HG03460 (cell line): ENCODE measurements around the gene MAJIN.

Experiments
- ATAC-seq: cut with Tn5 transposase; IDR thresholded peaks from one replicate; pipeline ENCODE4 v1.9.1; 2021; ENCODE audit not compliant: unreplicated experiment

Gene MAJIN

DNA sequence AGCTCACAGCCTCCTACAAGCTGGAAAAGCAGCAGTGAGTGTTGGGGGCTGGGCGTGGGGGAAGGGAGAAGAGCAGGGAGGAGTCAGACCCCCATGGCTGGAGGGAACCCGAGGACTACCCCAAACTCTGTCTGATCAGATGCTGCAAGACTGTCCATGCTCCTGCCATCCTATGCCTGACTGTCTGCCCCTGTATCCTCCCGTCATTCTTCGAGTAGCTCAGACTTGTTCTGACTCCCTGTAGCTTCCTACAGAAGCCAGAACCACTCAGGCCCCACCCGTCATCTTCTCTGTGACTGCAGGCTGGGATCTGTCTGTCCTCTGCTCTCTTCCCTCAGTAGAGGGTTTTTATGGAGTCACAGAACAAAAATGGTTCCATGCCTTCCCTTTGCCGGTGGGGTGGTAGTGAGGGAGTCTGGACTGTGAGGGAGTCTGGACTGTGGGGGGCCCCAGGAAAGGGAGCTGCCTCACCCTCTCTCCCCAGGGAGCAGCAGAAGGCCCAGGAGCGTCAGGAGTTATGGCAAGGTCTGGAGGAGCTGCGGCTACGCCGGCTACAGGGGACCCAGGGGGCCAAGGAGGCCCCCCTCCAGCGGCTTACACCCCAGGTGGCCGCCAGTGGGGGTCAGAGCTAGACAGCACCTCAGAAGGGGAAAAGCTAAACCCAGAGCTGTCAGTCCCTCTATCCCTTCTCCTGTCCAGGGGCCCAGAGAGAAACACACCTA is 38.5 kb downstream of the MAJIN start:
- no peak for ATAC-seq

DNA sequence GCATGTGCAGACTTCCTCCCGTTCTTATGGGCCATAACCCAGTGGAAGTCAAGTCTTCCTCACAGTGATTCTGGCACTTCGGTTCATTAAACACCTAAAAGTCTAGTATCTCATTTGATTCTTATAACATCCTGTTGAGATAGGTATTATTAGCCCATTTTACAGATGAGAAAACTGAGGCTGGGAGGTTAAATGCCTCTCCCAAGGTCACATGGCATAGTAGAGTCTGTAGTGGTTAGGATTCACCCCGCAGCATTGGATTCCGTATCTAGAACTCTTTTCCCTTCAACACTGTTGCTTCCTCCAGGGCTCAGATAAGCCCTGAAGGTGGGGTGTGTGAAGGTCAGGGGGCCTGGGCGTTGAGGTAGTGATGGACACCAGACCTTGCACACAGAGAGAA is 39.6 kb downstream of the MAJIN start:
- no peak for ATAC-seq

DNA sequence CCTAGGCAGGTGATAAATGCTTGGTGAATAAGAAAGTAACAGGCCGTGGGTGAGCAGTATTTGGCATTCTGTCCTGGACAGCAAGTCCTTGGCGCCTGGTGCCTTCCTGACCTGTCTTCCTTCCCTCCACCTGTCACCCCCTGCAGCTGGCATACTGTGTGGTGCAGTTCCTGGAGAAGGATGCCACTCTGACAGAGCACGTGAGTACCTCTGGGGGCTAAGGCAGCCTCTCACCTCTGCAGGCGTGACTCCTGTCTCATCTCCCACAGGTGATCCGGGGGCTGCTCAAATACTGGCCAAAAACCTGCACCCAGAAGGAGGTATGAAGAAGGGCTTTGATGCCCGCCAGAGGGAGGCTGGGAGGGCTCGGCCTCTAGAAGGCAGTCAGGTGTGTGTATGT is 40.6 kb downstream of the MAJIN start:
- ATAC-seq = no peak

DNA sequence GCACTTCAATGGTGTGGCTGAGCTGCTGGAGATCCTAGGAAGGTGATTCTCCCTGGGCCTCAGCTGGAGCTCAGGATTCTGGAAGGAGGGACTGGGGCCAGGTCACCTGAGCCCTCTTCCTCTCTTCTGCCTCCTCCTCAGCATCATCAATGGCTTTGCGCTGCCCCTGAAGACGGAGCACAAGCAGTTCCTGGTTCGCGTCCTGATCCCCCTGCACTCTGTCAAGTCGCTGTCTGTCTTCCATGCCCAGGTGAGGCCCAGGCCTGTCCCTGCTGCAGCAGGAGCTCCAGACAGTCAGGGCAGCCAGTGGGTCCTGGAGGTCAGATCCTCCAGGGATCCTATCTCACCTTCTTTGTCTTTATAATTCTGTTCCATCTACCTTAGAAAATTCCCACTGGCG is 41.6 kb downstream of the MAJIN start:
- no peak for ATAC-seq

DNA sequence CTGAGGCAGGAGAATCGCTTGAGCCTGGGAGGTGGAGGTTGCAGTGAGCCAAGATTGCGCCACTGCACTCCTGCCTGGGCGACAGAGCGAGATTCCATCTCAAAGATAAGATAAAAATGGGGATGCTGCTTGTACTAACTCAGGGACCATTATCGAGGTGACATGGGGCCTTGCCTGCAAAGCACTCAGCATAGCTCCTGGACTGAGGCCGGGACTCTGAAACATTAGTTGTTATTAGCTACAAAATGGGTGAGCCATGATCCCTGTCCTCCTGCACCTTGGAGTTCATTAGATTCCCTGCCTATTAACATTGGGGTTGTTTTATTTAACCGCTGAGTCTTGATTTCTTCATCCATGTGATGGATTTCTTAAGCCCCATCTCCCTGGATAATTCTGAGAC is 42.3 kb downstream of the MAJIN start:
- ATAC-seq = no peak

DNA sequence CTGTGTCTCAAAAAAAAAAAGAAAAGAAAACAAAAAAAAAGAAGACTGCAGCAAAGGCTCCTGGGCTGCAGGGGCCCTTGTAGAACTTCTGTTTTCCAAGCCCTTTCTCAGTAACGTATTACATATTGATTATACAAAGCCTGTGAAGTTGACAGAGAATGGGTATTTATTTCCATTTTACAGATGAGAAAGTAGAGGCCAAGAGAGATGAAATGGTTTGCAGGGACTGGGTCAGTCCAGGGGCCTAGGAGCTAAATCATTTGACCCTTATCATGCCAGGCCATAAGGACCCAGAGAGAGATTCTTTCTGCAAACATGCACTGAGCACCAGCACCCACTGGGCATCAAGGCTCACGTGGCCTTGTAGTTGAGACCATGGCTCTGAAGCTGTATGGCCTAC is 43.0 kb downstream of the MAJIN start:
- ATAC-seq = no peak

DNA sequence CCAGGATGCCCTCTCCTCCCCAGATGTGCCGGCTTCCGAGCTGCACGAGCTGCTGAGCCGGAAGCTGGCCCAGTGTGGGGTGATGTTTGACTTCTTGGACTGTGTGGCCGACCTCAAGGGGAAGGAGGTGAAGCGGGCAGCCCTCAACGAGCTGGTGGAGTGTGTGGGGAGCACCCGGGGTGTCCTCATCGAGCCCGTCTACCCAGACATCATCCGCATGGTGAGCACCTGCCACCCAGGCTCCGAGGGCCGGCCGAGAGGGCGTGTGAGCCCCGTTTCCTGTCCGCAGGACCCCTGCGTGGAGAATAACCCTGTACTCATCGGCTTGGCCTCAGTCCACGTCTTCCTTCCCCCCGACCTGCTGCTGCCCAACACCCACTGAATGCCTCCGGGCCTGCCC is 45.2 kb downstream of the MAJIN start:
- no peak for ATAC-seq

DNA sequence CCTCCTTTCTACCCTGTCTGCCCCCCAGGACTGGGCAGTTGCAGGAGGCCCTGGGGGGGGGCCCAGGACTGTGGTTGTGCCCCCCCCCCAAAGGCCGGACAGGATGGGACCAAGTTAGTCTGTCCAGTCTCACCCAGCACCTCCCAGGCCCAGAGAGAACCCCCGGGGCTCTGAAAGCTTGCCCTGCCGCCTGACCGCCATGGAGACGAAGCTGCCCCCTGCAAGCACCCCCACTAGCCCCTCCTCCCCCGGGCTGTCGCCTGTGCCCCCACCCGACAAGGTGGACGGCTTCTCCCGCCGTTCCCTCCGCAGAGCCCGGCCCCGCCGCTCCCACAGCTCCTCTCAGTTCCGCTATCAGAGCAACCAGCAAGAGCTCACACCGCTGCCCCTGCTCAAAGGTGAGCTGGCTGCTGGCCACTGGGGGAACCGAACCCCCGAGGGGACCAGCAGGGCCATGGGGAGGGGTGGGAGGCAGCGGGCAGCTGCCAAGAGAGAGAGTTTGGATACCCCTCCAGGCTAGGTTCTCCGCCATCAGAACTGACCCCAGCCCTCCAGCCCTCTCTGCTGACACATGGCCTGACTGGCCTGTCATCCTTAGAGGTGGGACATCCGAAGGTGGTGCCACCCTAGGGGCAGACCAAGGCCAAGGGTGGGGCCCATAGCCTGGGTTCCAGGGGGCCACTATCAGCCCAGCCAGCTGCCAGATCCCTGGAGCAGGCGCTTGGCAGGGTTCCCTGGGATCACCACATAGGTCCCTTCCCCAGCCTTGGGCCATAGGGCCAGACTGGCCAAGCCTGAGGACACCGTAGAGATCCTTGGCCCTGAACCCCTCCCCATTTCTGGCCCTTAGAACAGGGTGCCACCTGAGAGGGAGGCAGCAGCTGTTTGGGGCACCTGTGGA is 46.1 kb downstream of the MAJIN start:
- no peak for ATAC-seq

DNA sequence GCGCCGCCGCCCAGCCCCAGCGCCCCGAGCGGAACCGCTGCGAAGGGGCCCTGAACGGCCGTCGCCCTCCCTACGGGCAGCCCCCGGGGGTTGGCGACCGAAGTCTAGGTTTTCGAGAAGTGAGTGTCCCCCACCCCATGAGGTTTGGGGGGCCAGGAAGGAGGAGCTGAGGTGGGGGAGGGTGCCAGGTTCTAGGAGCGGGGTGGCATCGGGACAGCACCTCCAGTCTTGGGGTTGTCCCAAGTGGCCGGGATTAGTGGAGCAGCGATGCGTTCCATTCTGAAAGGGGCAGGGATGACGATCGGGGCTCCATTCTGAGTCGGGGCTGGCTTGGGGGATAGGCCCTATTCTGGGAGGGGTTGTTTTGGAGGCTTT is 47.0 kb downstream of the MAJIN start:
- no peak for ATAC-seq

DNA sequence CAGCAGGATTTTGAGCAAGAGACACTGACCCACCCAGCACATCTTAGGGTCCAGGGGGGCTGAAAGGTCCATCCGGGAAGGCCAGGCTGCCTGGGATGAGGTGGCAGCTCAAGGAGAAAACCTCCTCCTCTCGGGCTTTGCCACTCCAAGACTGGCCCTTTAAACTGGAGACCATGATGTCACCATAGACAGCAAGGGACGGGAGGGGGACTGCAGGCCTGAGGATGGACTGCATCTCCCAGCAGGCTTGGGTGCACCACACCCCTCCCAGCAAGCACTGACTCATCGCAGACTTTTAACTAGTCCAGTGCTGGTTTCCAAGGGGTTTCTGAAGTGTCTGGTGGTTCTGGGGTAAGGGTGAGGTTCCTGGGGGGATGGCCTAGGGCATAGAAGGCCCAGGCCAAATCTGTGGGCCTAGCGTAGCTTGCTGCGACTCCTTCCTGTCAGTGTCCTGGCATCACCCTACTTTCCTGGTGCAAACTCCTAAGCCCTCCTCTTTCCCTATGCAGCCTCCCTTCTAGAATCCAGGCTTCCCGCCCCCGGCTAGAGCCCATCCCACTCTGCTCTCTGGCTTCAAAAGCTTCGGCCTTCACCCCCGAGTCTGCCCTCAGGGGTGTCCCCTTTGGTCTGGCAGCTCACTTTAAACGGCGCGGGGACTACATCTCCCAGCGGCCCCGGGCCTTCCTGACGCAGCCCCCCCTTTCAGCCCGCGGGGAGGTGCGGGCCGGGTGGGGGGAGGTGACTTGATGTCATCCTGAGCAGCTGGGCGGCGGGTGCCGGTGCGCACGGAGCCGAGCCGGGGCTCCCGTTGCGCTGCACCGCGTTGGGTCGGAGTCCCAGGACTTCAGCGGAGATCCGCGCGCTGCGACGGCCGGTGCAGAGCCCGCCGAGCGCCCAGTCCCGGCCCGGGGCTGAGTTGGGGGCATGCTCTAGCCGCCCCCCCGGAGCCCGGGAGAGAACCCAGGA is 47.7 kb downstream of the MAJIN start, which contains the start of gene PPP2R5B:
PPP2R5B (plus strand) TSS at position 746 of the 966 bp plus-strand sequence. CDS start 1,046 bp downstream, outside the sequence.
- ATAC-seq = peak; percentile 82

DNA sequence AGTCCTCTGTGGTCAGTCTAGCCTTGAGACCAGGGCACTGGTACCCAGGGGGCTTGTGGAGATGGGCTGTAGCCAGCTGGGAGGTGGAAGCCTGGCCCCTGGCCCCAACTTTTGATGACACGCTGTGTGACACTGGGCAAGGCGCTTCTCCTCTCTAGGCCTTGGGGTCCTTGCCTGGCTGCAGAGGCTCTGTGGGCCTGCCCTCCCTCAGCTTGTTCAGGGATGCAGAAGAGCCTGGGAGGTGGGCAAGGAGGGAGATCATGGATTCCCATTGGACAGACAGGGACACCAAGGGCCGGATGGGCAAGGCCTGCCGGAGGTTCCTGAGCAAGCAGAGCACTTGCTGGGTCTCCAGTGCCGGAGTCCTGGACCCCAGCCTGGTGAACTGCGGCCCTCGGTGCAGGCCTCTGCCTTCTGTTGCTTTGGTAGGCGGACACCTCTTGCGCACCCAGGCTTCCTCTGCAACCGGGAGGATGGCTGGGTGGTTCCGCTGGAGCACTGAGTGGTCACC is 48.7 kb downstream of the MAJIN start:
- no peak for ATAC-seq

DNA sequence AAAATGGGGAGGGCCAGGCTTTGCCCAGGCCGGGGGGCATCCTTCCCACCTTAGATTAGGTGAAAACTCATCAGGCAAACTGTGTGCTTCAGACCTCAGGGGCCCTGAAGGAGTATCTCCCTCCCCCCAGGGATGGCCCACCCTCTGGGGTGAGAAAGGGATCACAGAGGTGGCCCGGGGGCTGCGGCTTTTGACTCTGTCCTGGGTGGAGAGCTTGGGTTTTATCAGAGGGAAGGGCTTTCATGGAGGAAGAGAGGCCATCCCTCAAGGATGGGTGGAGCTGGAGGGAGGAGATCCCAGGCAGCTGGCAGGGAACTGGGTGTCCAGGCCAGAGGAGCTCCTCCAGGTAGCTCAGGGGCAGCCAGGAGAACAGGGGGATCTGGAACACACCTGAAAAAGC is 50.5 kb downstream of the MAJIN start:
- ATAC-seq = no peak

DNA sequence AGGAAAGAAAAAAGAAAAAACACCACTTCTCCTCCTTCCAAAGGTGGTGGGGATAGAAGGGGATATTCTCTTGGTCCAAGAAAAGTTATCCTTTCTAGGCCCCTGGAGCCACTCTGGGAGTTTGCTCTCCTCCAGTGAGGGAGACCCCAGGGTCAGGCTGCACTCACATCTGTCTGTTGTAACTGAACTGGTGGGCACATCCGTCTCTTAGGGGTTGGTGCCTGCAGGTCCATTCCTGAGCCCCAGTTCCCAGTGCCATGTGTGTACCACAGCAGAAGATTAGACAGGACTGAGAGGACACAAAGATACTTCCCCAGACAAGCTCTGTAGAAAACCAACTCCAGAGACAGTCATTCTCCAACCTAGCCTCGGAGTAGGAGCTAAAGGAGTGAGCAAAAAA is 51.8 kb downstream of the MAJIN start:
- ATAC-seq = no peak

DNA sequence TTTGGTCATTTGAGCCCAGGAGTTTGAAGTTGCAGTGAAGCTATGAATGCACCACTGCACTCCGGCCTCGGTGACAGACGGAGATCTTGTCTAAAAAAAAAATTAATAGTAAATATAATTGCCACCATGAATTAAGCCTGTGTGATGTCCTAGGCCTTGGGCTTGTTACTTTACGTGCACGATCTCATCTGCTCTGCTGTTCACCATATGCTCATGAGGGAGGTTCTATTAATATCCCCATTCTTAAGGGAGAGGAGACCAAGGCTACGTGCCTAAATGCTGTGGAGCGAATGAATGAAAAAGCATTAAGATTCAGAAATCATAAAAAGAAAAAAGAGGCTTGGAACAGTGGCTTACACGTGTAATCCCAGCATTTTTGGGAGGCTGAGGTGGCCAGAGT is 52.3 kb downstream of the MAJIN start:
- ATAC-seq = no peak

DNA sequence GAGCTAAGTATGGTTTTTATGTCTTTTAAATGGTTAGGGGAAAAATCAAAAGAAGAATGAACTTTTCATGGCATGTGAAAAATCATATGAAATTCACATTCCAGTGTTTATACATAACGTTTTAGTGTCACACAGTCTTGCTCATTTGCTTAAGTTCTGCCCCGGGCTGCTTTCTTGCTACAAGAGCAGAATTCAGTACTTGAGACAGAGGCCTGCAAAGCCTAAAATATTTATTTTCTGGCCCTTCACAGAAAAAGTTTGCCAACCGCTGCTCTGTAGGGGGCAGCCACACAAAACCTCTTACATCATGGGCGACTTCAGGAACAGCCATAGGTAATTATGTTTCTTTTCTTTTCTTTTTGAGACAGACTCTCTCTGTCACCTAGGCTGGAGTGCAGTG is 53.9 kb downstream of the MAJIN start:
- no peak for ATAC-seq

DNA sequence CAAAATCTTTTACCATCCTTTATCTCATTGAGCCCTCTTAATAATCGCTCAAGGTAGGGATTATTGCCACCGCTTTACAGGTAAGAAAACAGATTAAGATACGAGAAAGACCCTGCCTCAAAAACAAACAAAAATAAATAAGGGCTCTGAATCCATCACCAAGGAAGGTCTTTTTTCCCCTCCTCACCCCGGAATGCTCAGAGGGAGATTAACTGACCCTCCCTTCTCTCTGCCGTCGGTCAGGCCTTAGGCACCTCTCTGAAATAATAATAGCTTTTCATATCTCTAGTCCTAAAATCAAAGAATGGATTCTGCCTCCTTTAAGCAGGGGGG is 54.3 kb downstream of the MAJIN start:
- ATAC-seq = no peak

DNA sequence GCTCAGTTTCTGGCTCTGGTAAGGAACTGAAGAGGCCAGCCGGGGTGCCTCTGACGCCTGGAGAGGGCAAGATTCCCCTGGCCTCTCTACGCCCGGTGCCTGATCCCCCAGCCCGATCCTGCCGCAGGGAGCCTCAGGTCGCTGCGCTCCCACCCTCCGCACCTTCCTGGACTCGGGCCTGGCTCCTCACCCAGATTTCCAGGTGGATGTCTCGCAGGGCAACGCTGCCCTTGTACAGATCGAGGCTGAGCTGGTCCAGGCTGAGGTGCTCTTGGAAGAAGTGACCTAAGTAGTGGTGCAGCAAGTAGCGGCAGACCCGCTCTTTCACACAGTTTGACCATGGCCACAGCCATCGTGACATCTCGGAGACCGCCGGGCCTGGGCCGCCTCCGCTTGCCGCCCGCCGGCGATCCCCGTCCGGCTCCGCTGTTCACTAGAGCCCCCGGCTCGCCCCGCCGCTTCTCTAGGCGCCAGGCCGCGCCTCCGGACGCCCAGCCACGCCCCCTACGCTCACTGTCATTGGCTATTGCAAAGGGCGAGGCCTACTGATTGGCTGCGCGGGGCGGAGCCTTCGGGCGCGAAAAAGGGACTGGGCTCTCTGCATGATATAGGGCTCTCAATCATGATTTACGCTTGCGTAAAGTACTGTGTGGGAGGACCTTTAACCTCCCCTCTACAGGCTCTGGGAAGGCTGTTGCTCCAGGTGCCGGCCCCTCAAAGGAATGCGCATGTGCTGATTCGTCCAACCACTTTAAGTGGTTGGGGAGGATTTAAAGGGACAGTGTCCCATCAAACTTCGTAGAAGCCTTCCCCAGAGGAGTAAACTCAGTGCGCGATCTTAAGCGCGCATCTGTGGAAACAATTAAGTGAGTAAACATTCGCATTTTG is 54.9 kb downstream of the MAJIN start, which contains the start of gene ATG2A:
ATG2A (minus strand) TSS at position 435 of the 888 bp plus-strand sequence; CDS start at position 361, 74 bp downstream.
- peak; percentile 87 for ATAC-seq

DNA sequence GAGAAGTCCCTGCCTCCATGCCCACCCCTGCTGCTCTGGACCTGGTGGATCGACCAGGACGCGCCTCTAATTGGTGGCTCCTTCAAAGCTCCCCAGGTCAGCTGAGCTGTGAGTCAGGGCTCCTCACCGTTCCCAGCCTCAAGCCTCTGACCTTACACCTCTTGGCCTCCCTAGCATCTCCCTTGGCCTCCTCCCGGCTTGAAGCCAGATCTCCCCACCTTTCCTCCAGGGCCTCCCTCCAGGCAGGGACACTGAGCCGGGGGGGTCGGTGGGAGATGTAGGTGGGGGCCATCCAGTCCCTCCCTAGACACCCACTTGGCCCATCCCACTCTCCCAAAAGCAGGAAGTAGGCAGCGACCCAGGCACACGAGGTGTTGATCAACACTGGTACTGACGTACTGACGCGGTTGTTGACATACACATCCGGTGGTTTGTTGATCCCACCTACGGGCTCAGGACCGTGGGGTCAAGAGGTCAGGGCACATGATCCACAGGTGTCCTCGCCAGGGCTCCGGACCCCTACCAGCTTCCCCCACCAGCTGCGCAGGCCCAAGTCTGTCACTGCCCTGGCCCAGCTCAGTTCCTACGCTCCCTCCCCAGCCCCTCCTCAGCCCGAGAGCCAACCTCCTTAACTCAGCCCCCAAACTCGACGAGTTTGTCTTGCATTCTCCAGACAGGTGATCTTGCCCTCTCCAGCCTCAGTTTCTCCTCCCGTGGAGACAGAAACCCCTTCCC is 55.7 kb downstream of the MAJIN start:
- no peak for ATAC-seq

DNA sequence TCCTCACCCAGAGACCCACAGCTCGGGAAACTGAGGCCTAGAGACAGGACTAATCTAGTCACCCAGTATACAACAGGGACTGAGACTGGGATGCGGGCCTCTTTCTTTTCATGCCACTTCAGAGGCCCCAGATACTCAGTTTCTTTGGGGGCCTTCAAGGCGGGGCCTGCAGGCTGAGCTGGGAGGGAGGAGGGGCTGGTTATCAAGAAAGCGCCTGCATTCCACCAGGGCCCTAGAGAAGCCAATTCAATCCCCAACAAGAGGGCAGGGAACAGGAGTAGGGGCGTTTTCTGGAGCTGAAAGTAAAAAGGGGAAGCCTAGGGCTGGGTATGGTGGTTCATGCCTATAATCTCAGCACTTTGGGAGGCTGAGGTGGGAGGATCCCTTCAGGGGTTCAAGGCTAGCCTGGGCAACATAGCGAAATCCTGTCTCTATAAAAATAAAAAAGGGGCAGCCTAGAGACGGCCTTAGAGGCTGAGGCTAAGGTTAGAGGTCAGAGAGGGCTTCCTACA is 56.5 kb downstream of the MAJIN start:
- no peak for ATAC-seq
